ENCODE data around the gene STOM. TPM values are rescaled to one million over a fixed set of nuclear protein-coding genes. Genes with fewer than 3 reads are reported as not detected.

STOM gene
- total RNA-seq, 1 donor = 114 TPM

GRCh38 chr9:121395558-121395957 lies 25.5 kb upstream of the STOM start:
- Histone ChIP-seq H2AFZ (ENCODE audit: low read length) (no peak overlapping the region), H3K9me3 (ENCODE audit: low read depth, low read length) (peaks cover 1% of the 10 kb centered on the region), H3K27ac (ENCODE audit: low read depth, low read length) (no peak overlapping the region), H3K4me2 (ENCODE audit: insufficient read depth, low read length) (no peak overlapping the region), H3K36me3 (ENCODE audit: insufficient read depth, low read length) (no peaks in the 10 kb centered on the region), H4K20me1 (ENCODE audit: insufficient read depth, low read length) (no peaks in the 10 kb centered on the region), H3K27me3 (ENCODE audit: insufficient read depth, low read length) (no peaks in the 10 kb centered on the region), H3K79me2 (ENCODE audit: insufficient read depth, low read length) (no peaks in the 10 kb centered on the region), H3K4me3 (ENCODE audit: insufficient read depth, low read length) (no peak overlapping the region), H3K4me1 (ENCODE audit: insufficient read depth, low read length) (peaks cover 32% of the 10 kb centered on the region)
- TF ChIP-seq CTCF (IDR thresholded peaks at IDR 0.05; ENCODE audit: extremely low read depth, low read depth, low read length) = no peak
- DNase-seq (ENCODE audit: insufficient read length, low spot score, missing footprints) = no peak

GRCh38 chr9:121394292-121394691 lies 24.2 kb upstream of the STOM start:
- no peak for DNase-seq (ENCODE audit: insufficient read length, low spot score, missing footprints)
- Histone ChIP-seq H2AFZ (ENCODE audit: low read length) (peak overlapping the region; percentile 26), H3K4me3 (ENCODE audit: insufficient read depth, low read length) (no peak overlapping the region), H3K4me1 (ENCODE audit: insufficient read depth, low read length) (peaks cover 21% of the 10 kb centered on the region), H3K27ac (ENCODE audit: low read depth, low read length) (no peak overlapping the region), H3K9me3 (ENCODE audit: low read depth, low read length) (peaks cover 1% of the 10 kb centered on the region), H3K36me3 (ENCODE audit: insufficient read depth, low read length) (no peaks in the 10 kb centered on the region), H3K79me2 (ENCODE audit: insufficient read depth, low read length) (no peaks in the 10 kb centered on the region), H4K20me1 (ENCODE audit: insufficient read depth, low read length) (no peaks in the 10 kb centered on the region), H3K4me2 (ENCODE audit: insufficient read depth, low read length) (no peak overlapping the region), H3K27me3 (ENCODE audit: insufficient read depth, low read length) (no peaks in the 10 kb centered on the region)
- no peak for TF ChIP-seq CTCF (IDR thresholded peaks at IDR 0.05; ENCODE audit: extremely low read depth, low read depth, low read length)

GRCh38 chr9:121393318-121393717 lies 23.3 kb upstream of the STOM start:
- Histone ChIP-seq H4K20me1 (ENCODE audit: insufficient read depth, low read length) (no peaks in the 10 kb centered on the region), H3K27me3 (ENCODE audit: insufficient read depth, low read length) (no peaks in the 10 kb centered on the region), H2AFZ (ENCODE audit: low read length) (peak overlapping the region; percentile 68), H3K4me3 (ENCODE audit: insufficient read depth, low read length) (no peak overlapping the region), H3K79me2 (ENCODE audit: insufficient read depth, low read length) (no peaks in the 10 kb centered on the region), H3K9me3 (ENCODE audit: low read depth, low read length) (peaks cover 1% of the 10 kb centered on the region), H3K36me3 (ENCODE audit: insufficient read depth, low read length) (no peaks in the 10 kb centered on the region), H3K27ac (ENCODE audit: low read depth, low read length) (no peak overlapping the region), H3K4me2 (ENCODE audit: insufficient read depth, low read length) (peak overlapping the region; percentile 34), H3K4me1 (ENCODE audit: insufficient read depth, low read length) (peaks cover 17% of the 10 kb centered on the region)
- DNase-seq (ENCODE audit: insufficient read length, low spot score, missing footprints) = no peak
- TF ChIP-seq CTCF (IDR thresholded peaks at IDR 0.05; ENCODE audit: extremely low read depth, low read depth, low read length) = no peak

GRCh38 chr9:121390372-121390771 lies 20.3 kb upstream of the STOM start:
- Histone ChIP-seq H3K79me2 (ENCODE audit: insufficient read depth, low read length) (no peaks in the 10 kb centered on the region), H3K36me3 (ENCODE audit: insufficient read depth, low read length) (no peaks in the 10 kb centered on the region), H4K20me1 (ENCODE audit: insufficient read depth, low read length) (no peaks in the 10 kb centered on the region), H2AFZ (ENCODE audit: low read length) (no peak overlapping the region), H3K4me3 (ENCODE audit: insufficient read depth, low read length) (no peak overlapping the region), H3K9me3 (ENCODE audit: low read depth, low read length) (no peaks in the 10 kb centered on the region), H3K4me2 (ENCODE audit: insufficient read depth, low read length) (no peak overlapping the region), H3K27ac (ENCODE audit: low read depth, low read length) (no peak overlapping the region), H3K27me3 (ENCODE audit: insufficient read depth, low read length) (no peaks in the 10 kb centered on the region), H3K4me1 (ENCODE audit: insufficient read depth, low read length) (peaks cover 19% of the 10 kb centered on the region)
- no peak for TF ChIP-seq CTCF (IDR thresholded peaks at IDR 0.05; ENCODE audit: extremely low read depth, low read depth, low read length)
- DNase-seq (ENCODE audit: insufficient read length, low spot score, missing footprints) = no peak
